HS-27A (cell line): ENCODE results near the gene VCAN.
A peak's percentile ranks its signal among the peaks of the same experiment; 100 is the strongest.

Experiments used
- DNase-seq: peaks from one replicate; pipeline ENCODE4 v3.0.0-alpha.2; 2012; ENCODE audit warnings: low read depth, missing footprints

Gene VCAN

DNA sequence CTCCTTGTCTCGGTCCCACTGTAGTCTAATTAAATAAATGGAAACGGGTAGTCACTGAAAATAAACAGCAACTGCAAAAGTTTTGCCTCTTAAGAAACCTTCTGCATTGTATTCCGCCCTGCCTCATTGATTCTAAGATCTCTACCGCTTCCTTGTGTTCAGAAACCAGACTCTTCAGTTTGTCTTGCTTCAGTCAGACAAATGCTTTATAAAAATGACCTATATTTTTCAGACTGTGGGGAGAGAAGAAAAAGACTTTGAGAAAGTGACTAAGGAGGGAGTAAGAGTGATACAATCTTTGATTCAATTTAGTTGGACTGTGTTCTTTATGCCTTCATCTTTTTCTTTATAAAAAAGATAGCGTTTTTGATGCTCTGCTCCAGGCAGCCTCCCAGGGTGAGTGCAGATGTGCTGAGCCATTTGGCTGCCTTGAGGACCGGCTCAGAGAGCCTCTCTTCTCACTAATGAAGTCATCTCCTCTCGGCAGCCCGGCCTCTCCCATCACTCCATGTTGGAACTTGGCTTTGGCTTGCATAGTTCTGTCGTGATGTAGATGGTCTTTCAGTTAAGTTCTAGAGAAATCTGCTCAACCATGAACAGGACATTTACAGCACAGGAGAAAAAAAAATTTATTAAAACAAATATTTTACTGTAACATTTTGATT, 4.0 kb upstream of the VCAN start:
- no peak for DNase-seq

- no peak for DNase-seq
Observed at GRCh38 chr5:83469075-83469474, 2.5 kb upstream of the VCAN start.

- DNase-seq, result no peak
Observed at GRCh38 chr5:83470526-83471404, 779 bp upstream of the VCAN start.

- DNase-seq, result no peak
Observed at GRCh38 chr5:83472213-83472507, 616 bp downstream of the VCAN start.

DNA sequence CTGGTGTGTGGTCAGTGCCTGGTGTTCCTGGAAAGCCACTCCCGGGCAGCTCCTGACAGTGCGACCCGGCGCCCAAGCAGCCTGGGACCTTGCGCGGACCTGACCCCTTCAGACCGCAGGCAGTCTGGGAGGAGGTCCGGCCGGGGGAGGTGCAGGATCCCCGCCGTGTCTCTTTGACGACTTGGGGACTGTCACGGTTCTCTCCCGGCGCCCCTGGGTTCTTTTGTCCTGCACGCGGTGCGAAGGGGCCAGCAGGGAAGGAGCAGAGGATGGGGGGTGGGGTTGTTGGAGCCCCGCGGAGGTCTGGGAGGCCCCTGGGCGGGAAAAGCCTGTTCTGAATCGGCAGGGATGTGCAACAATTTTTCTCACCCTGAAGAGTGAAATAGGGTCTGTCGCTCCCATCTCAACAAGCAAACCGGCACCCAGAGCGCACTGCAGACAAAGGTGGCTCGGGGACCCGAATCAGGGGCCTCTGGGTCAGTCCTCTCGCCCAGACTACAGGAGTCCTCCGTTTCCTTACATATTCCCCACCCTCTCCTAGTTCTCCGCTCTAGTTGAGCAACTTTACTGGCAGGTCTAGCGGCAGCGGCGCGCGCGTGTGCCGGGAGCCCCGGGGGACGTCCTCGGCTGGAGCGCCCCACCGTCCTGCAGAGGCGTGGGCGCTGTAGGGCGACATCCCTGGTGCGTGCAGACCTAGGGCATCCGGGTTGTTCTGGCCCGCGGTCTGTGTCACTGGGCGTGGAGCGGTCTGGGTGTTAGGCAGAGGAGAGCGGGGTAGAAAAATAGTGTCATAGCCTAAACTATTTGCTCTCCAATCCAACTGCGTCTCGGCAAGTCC, 1.2 kb downstream of the VCAN start:
- DNase-seq, result no peak

DNA sequence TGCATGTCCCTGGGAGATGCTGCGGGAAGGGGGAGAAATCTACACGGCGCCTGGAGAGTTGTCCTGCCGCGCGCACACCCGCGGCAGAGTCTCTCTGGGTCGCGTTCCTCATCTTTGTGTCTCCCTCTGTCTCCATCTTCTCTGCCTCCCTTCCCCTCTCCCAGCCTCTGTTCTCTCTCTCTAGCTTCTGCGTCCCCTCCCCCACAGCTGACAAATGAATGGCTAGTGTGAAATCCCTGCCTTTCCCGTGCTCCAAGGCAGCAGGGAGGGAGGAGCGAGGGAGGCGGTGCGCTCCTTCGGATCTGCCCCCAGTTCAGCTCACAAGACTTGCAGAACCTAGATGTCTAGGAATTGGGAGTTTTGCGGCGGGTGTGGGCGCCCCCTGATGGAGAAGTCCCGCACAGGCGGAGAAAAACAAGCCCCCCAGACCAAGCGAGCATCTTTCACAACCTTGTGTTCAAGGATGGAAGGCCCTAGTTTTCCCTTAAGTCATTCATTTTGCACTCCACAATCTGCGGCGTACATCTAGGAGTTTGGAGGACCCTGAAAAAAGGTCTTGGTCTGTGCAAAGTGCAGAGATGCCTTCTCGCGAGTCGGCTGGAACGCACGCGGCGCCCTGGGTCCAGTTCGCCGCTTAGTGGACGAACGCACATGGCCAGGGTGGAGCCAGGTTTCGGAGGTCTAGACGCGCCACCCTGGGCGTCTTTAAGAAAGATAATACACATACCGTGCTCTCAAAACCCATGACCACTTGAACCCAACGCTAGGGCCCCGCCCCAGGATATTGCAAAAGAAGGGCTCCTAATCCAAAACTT, 2.0 kb downstream of the VCAN start:
- peak; percentile 83 for DNase-seq

GRCh38 chr5:83474161-83474796, 2.7 kb downstream of the VCAN start:
- peak; percentile 60 for DNase-seq

GRCh38 chr5:83474991-83475390, 3.4 kb downstream of the VCAN start:
- DNase-seq, result no peak

DNA sequence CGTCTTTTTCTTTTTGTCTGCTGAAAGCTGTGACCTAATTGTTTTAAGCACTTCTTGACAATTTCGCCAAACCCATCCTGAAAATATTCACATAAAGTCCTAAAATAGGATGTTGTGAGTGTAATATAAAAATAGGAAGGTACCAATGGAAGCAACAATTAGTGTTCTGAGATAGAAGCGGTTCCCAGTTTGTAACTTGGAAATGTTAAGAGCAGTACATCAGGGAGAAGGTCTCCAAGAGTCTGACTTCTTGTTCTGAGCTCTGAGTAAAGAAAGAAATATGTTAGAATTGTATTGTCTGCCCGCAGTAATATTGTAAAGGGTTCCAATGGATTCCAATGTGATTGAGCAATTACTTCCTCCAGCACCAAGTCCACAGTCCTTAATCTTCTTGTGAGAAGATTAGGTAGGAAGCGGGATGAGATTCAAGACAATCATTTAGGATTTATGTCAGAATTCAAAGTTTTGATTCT, 3.9 kb downstream of the VCAN start:
- DNase-seq, result peak; percentile 51

DNA sequence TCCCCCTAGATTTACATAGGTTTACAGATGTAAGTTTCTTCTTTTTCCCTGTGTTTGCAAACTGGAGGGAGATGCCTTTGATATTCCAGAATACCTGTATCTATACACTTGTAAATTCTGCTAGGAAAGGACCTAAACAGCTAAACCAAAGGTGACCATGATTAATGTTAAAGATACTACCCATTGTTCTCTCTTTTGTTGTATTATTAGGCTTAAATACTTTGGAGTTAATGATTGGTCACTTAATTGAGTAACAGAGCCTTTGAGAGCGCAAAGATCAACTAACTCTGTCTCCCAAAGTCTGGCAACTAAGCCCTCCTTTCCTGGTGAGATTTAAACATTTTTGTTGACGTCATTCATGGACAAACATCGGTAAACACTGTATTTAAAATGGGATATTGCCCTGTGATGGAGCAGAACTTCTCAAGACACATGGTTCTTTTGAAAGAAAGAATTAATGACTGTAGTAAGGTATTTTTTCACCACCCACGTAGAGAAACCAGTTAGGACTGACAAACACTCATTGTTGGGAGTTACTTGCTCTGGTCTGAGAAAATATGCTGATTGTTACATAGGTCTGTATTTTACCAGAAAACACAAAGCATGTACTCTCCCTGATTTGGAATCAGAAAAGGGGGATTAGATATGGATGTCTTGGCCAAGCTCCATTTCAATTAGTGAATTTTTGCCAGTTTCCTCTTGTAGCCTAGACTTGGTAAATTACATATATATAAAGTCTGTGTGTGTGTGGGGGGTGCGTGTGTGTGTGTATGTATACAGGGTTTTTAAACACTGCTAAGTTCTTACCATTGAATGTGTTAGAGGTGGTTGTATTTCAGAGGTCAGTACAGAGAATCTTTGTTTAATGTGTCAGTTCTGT, 4.6 kb downstream of the VCAN start:
- DNase-seq, result no peak

- DNase-seq, result no peak
Observed at GRCh38 chr5:83482961-83483360, 11.4 kb downstream of the VCAN start.

DNA sequence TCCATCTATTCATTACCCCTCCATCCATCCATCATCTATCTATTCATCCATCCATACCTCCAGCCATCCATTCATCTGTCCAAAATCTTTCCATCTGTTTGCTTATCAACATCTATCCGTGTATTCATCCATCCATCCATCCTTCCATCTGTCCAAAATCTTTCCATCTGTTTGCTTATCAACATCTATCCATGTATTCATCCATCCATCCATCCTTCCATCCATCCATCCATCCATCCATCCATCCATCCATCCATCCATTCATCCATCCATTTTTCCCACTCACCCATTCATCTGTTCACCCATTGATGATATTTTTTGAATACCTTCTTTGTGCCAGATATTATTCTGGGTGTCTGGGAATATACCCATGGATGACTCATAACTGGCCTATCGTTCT, 12.8 kb downstream of the VCAN start:
- DNase-seq, result no peak

- no peak for DNase-seq
Observed at GRCh38 chr5:83485842-83486241, 14.3 kb downstream of the VCAN start.

DNA sequence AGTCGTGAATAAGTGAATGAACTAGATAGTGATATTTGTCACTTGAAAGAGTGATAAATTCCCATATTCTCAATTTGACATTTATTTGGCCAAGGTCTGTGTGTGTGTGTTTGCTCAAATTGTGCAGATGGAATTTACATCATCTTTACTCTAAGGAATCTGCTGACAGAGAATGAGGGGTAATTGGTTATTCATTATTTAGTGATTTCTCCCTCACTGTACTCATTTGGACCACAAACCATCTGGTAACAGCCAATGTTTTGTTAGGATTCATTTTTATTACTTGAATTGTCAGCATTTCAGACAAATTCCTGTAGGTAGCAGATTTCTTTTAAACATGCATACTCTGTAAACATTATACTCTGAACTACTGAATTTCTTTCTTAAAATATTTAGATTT, 15.6 kb downstream of the VCAN start:
- DNase-seq, result no peak

GRCh38 chr5:83488271-83488670, 16.7 kb downstream of the VCAN start:
- DNase-seq, result no peak

GRCh38 chr5:83488821-83489220, 17.3 kb downstream of the VCAN start:
- no peak for DNase-seq

GRCh38 chr5:83490203-83490602, 18.7 kb downstream of the VCAN start:
- DNase-seq, result no peak

- DNase-seq, result no peak
Observed at GRCh38 chr5:83492331-83492730, 20.8 kb downstream of the VCAN start.

- no peak for DNase-seq
Observed at GRCh38 chr5:83493644-83494043, 22.1 kb downstream of the VCAN start.

GRCh38 chr5:83494087-83494620, 22.6 kb downstream of the VCAN start:
- DNase-seq, result no peak
